ES-I3 (cell line): Measurements from ENCODE around the gene EFHD2.

Experiments
- H3K36me3 ChIP-seq: 2 replicates; pipeline ENCODE4 v1.6.1; 2013; ENCODE audit warnings: mild to moderate bottlenecking, low read length, control low read depth, moderate library complexity; ENCODE audit not compliant: insufficient read depth
- H3K4me1 ChIP-seq: 2 replicates; pipeline ENCODE4 v1.6.1; 2013; ENCODE audit warnings: mild to moderate bottlenecking, control low read depth, low read length; ENCODE audit not compliant: insufficient read depth
- H3K9ac ChIP-seq: 2 replicates; pipeline ENCODE4 v1.6.1; 2013; ENCODE audit warnings: low read depth, mild to moderate bottlenecking, low read length, moderate library complexity
- H3K9me3 ChIP-seq: 2 replicates; pipeline ENCODE4 v1.6.1; 2013; ENCODE audit warnings: mild to moderate bottlenecking, low read length, moderate library complexity; ENCODE audit not compliant: control insufficient read depth, insufficient read depth

The EFHD2 gene

DNA sequence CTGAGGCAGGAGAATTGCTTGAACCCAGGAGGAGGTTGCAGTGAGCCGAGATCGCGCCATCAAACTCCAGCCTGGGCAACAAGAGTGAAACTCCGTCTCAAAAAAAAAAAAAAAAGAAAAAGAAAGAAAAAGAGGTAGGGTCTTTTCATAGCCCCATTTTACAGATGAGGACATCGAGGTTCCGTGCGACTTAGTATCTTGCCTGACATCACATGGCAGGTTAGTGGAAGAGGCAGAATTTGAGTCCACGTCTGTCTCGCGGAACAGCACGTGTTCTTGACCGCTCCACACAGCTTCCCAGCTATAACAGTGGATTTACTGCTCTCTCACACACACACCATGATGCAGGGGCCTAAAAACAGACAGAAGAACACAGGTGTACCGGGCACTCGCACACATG lies 29.6 kb downstream of the EFHD2 start:
- Histone ChIP-seq H3K4me1 (no peaks in the 10 kb centered on the region), H3K9ac (no peak overlapping the region), H3K36me3 (no peaks in the 10 kb centered on the region), H3K9me3 (no peaks in the 10 kb centered on the region)

GRCh38 chr1:15440357-15440756 lies 30.7 kb downstream of the EFHD2 start:
- Histone ChIP-seq H3K4me1 (no peaks in the 10 kb centered on the region), H3K9ac (no peak overlapping the region), H3K36me3 (no peaks in the 10 kb centered on the region), H3K9me3 (no peaks in the 10 kb centered on the region)

- no peaks in the 10 kb centered on the region for H3K9me3 ChIP-seq
- H3K9ac ChIP-seq: no peak overlapping the region
- no peaks in the 10 kb centered on the region for H3K36me3 ChIP-seq
- H3K4me1 ChIP-seq: no peaks in the 10 kb centered on the region
Measured at GRCh38 chr1:15441247-15441646, 31.6 kb downstream of the EFHD2 start.

DNA sequence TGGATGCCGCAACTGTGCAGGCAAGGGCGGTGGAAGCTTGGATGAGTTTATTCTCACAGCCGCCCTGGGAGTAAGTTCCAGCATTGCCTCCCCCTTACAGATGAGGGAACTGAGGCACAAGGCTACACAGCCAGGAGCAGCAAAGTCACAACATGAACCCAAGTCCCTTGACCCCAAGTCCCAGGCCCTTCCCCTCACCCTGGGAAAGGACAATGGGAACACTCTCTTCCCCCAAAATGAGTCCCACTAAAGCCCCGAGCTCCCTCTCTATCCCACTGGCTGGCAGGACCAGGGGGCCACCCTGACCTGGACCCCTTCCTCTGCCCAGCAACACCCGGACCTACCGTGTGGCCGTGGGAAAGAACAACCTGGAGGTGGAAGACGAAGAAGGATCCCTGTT lies 32.4 kb downstream of the EFHD2 start:
- no peak overlapping the region for H3K9ac ChIP-seq
- no peaks in the 10 kb centered on the region for H3K36me3 ChIP-seq
- no peaks in the 10 kb centered on the region for H3K4me1 ChIP-seq
- H3K9me3 ChIP-seq: no peaks in the 10 kb centered on the region

DNA sequence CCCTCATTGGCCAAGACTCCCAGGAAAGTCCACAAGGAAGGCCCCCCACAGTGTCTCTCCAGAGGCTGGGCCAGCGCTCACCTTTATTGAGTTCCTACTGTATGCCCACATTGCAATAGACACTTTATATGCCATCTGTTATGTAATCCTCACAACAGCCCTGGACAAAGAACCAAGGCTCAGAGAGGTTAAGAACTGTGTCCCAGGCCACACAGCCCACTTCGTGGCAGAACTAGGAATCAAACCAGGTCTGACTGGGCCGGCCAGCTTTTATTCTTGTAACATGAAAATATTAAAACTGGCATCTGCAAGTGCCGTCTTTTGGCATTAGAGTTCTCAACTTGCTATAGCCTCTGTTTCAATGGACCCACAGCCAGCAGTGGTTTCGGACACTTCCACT lies 33.1 kb downstream of the EFHD2 start:
- H3K4me1 ChIP-seq: no peaks in the 10 kb centered on the region
- H3K9me3 ChIP-seq: no peaks in the 10 kb centered on the region
- H3K36me3 ChIP-seq: no peaks in the 10 kb centered on the region
- H3K9ac ChIP-seq: no peak overlapping the region

- Histone ChIP-seq H3K9ac (no peak overlapping the region), H3K9me3 (no peaks in the 10 kb centered on the region), H3K4me1 (no peaks in the 10 kb centered on the region), H3K36me3 (no peaks in the 10 kb centered on the region)
Measured at GRCh38 chr1:15443281-15443680, 33.6 kb downstream of the EFHD2 start.

- no peak overlapping the region for H3K9ac ChIP-seq
- H3K4me1 ChIP-seq: no peaks in the 10 kb centered on the region
- no peaks in the 10 kb centered on the region for H3K9me3 ChIP-seq
- H3K36me3 ChIP-seq: no peaks in the 10 kb centered on the region
Measured at GRCh38 chr1:15444468-15445389, 35.0 kb downstream of the EFHD2 start.

- H3K36me3 ChIP-seq: no peaks in the 10 kb centered on the region
- no peaks in the 10 kb centered on the region for H3K4me1 ChIP-seq
- no peak overlapping the region for H3K9ac ChIP-seq
- H3K9me3 ChIP-seq: no peaks in the 10 kb centered on the region
Measured at GRCh38 chr1:15445390-15446122, 35.9 kb downstream of the EFHD2 start.

- H3K9me3 ChIP-seq: 0 out of 2 replicates have a peak, but pooled peaks cover under 1% of the 10 kb centered on the region
- H3K36me3 ChIP-seq: no peaks in the 10 kb centered on the region
- no peak overlapping the region for H3K9ac ChIP-seq
- no peaks in the 10 kb centered on the region for H3K4me1 ChIP-seq
Measured at GRCh38 chr1:15446212-15446611, 36.5 kb downstream of the EFHD2 start.

- H3K4me1 ChIP-seq: no peaks in the 10 kb centered on the region
- no peak overlapping the region for H3K9ac ChIP-seq
- H3K9me3 ChIP-seq: 0 out of 2 replicates have a peak, but pooled peaks cover 2% of the 10 kb centered on the region
- no peaks in the 10 kb centered on the region for H3K36me3 ChIP-seq
Measured at GRCh38 chr1:15448877-15449462, 39.3 kb downstream of the EFHD2 start.

- H3K9ac ChIP-seq: no peak overlapping the region
- H3K4me1 ChIP-seq: no peaks in the 10 kb centered on the region
- H3K9me3 ChIP-seq: 0 out of 2 replicates have a peak, but pooled peaks cover 2% of the 10 kb centered on the region
- no peaks in the 10 kb centered on the region for H3K36me3 ChIP-seq
Measured at GRCh38 chr1:15449567-15449966, 39.9 kb downstream of the EFHD2 start.

DNA sequence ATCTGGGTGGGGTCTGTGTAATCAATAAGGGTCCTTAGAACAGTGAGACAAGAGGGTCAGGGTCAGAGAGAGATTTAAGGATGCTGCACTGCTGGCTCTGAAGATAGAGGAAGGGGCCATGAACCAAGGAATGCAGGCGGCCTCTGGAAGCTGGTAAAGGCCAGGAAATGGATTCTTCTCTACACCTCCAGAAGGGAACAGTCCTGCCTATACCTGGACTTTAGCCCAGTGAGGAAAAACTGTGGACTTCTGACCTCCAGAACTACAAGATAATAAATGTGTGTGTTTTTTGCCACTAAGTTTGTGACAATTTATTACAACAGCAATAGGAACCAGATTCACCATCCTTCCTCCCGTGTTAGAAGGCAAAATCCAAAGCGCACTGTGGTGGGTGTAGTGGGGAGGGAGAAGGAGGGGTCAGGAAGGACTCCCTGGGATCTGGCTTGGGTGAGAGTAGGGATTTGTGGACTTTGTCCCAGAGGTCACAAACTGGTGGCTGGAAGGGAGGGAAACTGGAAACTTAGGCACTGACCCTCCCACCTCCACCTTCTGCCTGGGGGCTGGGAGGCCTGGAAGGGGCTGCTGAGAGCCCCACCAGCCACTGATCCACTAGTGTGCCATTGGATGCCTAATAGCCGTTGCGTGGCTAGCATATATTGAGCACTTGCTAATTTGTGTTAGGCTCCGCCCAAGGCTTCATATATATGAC lies 41.5 kb downstream of the EFHD2 start:
- H3K9ac ChIP-seq: no peak overlapping the region
- H3K36me3 ChIP-seq: no peaks in the 10 kb centered on the region
- no peaks in the 10 kb centered on the region for H3K4me1 ChIP-seq
- 0 out of 2 replicates have a peak, but pooled peaks cover 2% of the 10 kb centered on the region for H3K9me3 ChIP-seq

DNA sequence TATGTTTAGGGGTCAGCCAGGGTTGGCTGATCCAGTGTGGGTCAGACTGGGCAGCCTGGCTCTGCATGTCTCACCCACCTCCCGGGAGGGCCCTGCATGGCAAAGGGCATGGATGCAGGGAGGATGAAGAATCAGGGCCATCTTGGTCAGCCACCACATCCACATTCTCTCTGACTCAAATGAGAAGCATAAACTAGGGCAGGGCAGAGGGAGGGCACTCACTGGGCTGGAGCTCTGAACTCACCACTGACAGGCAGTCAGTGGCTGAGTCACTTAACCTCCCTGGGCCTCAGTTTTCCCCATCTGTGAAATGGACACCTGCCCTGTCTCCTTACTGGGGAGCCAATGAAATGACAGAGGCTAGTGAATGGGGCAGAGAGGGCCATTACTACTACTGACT lies 42.5 kb downstream of the EFHD2 start:
- Histone ChIP-seq H3K9ac (no peak overlapping the region), H3K36me3 (no peaks in the 10 kb centered on the region), H3K9me3 (0 out of 2 replicates have a peak, but pooled peaks cover 2% of the 10 kb centered on the region), H3K4me1 (no peaks in the 10 kb centered on the region)
